Measurements from ENCODE around the gene MXRA8.

MXRA8 gene

GRCh38 chr1:1334835-1335234 is 23.5 kb downstream of the MXRA8 start:
- no peak overlapping the region for H3K23ac ChIP-seq (ENCODE audit: low read length in 2 of 2)
- no peak overlapping the region for H2BK5ac ChIP-seq (ENCODE audit: low read depth, low read length, poor library complexity, severe bottlenecking)
- H3K4me1 ChIP-seq (ENCODE audit: control insufficient read depth, insufficient read depth, low read depth, low read length) = peaks cover 28% of the 10 kb centered on the region
- H2BK120ac ChIP-seq (ENCODE audit: low read depth, low read length) = no peak overlapping the region
- H2BK12ac ChIP-seq (ENCODE audit: low read length in 2 of 2) = no peak overlapping the region
- H3K4me2 ChIP-seq (ENCODE audit: low read length, poor library complexity, severe bottlenecking) = no peak overlapping the region
- H3K36me3 ChIP-seq (ENCODE audit: control insufficient read depth in 1 of 2, insufficient read depth in 2 of 2, low read depth in 1 of 2, low read length in 2 of 2) = peaks cover 12 to 88% of the 10 kb centered on the region in 2 experiments
- no peak overlapping the region for H2BK15ac ChIP-seq (ENCODE audit: low read depth, poor library complexity, severe bottlenecking)
- peaks cover 7% of the 10 kb centered on the region for H3K79me1 ChIP-seq (replicated peaks; ENCODE audit: low read length, poor library complexity, severe bottlenecking)
- no peak overlapping the region for H3K9ac ChIP-seq (ENCODE audit: low read length)
- DNase-seq = no peak
- no peak overlapping the region for H2AFZ ChIP-seq (ENCODE audit: low read depth, low read length)
- WGBS = 86% methylated on average over 11 of the region's 11 CpGs
- no peak overlapping the region for H4K8ac ChIP-seq (ENCODE audit: low read length)
- no peak overlapping the region for H3K27ac ChIP-seq (ENCODE audit: low read length, poor library complexity, severe bottlenecking)
- no peak overlapping the region for H4K91ac ChIP-seq (ENCODE audit: low read length)
- no peak overlapping the region for H3K4ac ChIP-seq (ENCODE audit: low read depth in 1 of 2, low read length in 2 of 2)
- no peak overlapping the region for H2AK5ac ChIP-seq (ENCODE audit: low read length, severe bottlenecking)
- no peak overlapping the region for H3K4me3 ChIP-seq (ENCODE audit: insufficient read depth in 1 of 2, low read depth in 1 of 2, low read length in 2 of 2)
- no peaks in the 10 kb centered on the region for H3K27me3 ChIP-seq (ENCODE audit: control insufficient read depth in 1 of 2, insufficient read depth in 1 of 2, low read length in 2 of 2)
- H3K9me3 ChIP-seq (ENCODE audit: control insufficient read depth, low read length) = no peaks in the 10 kb centered on the region
- H3K18ac ChIP-seq (ENCODE audit: low read depth in 1 of 2, low read length in 2 of 2) = no peak overlapping the region
- no peak overlapping the region for H3K14ac ChIP-seq (ENCODE audit: low read length in 2 of 2)

- H2AFZ ChIP-seq (ENCODE audit: low read depth, low read length) = no peak overlapping the region
- no peak overlapping the region for H3K18ac ChIP-seq (ENCODE audit: low read depth in 1 of 2, low read length in 2 of 2)
- 92% methylated on average over 36 of the region's 36 CpGs for WGBS
- peaks cover 6 to 88% of the 10 kb centered on the region in 2 experiments for H3K36me3 ChIP-seq (ENCODE audit: control insufficient read depth in 1 of 2, insufficient read depth in 2 of 2, low read depth in 1 of 2, low read length in 2 of 2)
- no peak overlapping the region for H2BK120ac ChIP-seq (ENCODE audit: low read depth, low read length)
- H2BK12ac ChIP-seq (ENCODE audit: low read length in 2 of 2) = no peak overlapping the region
- peaks cover 33% of the 10 kb centered on the region for H3K4me1 ChIP-seq (ENCODE audit: control insufficient read depth, insufficient read depth, low read depth, low read length)
- no peak overlapping the region for H3K4ac ChIP-seq (ENCODE audit: low read depth in 1 of 2, low read length in 2 of 2)
- H2AK5ac ChIP-seq (ENCODE audit: low read length, severe bottlenecking) = no peak overlapping the region
- H3K27me3 ChIP-seq (ENCODE audit: control insufficient read depth in 1 of 2, insufficient read depth in 1 of 2, low read length in 2 of 2) = no peaks in the 10 kb centered on the region
- no peak overlapping the region for H2BK15ac ChIP-seq (ENCODE audit: low read depth, poor library complexity, severe bottlenecking)
- H4K91ac ChIP-seq (ENCODE audit: low read length) = peak overlapping the region; percentile 1
- H3K9me3 ChIP-seq (ENCODE audit: control insufficient read depth, low read length) = no peaks in the 10 kb centered on the region
- peaks cover 6% of the 10 kb centered on the region for H3K79me1 ChIP-seq (replicated peaks; ENCODE audit: low read length, poor library complexity, severe bottlenecking)
- DNase-seq = no peak
- no peak overlapping the region for H4K8ac ChIP-seq (ENCODE audit: low read length)
- H3K4me3 ChIP-seq (ENCODE audit: insufficient read depth in 1 of 2, low read depth in 1 of 2, low read length in 2 of 2) = no peak overlapping the region
- no peak overlapping the region for H3K23ac ChIP-seq (ENCODE audit: low read length in 2 of 2)
- H3K14ac ChIP-seq (ENCODE audit: low read length in 2 of 2) = no peak overlapping the region
- no peak overlapping the region for H3K4me2 ChIP-seq (ENCODE audit: low read length, poor library complexity, severe bottlenecking)
- H2BK5ac ChIP-seq (ENCODE audit: low read depth, low read length, poor library complexity, severe bottlenecking) = no peak overlapping the region
- no peak overlapping the region for H3K9ac ChIP-seq (ENCODE audit: low read length)
- no peak overlapping the region for H3K27ac ChIP-seq (ENCODE audit: low read length, poor library complexity, severe bottlenecking)
Observed at GRCh38 chr1:1333551-1334241, 24.7 kb downstream of the MXRA8 start.

GRCh38 chr1:1332774-1333480 is 25.4 kb downstream of the MXRA8 start:
- no peak overlapping the region for H3K27ac ChIP-seq (ENCODE audit: low read length, poor library complexity, severe bottlenecking)
- H3K9me3 ChIP-seq (ENCODE audit: control insufficient read depth, low read length) = no peaks in the 10 kb centered on the region
- no peak overlapping the region for H3K4me3 ChIP-seq (ENCODE audit: insufficient read depth in 1 of 2, low read depth in 1 of 2, low read length in 2 of 2)
- H3K18ac ChIP-seq (ENCODE audit: low read depth in 1 of 2, low read length in 2 of 2) = no peak overlapping the region
- H2BK120ac ChIP-seq (ENCODE audit: low read depth, low read length) = no peak overlapping the region
- H3K27me3 ChIP-seq (ENCODE audit: control insufficient read depth in 1 of 2, insufficient read depth in 1 of 2, low read length in 2 of 2) = no peaks in the 10 kb centered on the region
- no peak for DNase-seq
- H3K9ac ChIP-seq (ENCODE audit: low read length) = no peak overlapping the region
- H3K4me2 ChIP-seq (ENCODE audit: low read length, poor library complexity, severe bottlenecking) = no peak overlapping the region
- H4K91ac ChIP-seq (ENCODE audit: low read length) = peak overlapping the region; percentile 58
- H2BK12ac ChIP-seq (ENCODE audit: low read length in 2 of 2) = no peak overlapping the region
- no peak overlapping the region for H3K14ac ChIP-seq (ENCODE audit: low read length in 2 of 2)
- no peak overlapping the region for H2BK5ac ChIP-seq (ENCODE audit: low read depth, low read length, poor library complexity, severe bottlenecking)
- no peak overlapping the region for H2BK15ac ChIP-seq (ENCODE audit: low read depth, poor library complexity, severe bottlenecking)
- H3K36me3 ChIP-seq (ENCODE audit: control insufficient read depth in 1 of 2, insufficient read depth in 2 of 2, low read depth in 1 of 2, low read length in 2 of 2) = peaks cover 0 to 88% of the 10 kb centered on the region in 2 experiments
- peaks cover 8% of the 10 kb centered on the region for H3K79me1 ChIP-seq (replicated peaks; ENCODE audit: low read length, poor library complexity, severe bottlenecking)
- peaks cover 33% of the 10 kb centered on the region for H3K4me1 ChIP-seq (ENCODE audit: control insufficient read depth, insufficient read depth, low read depth, low read length)
- H3K4ac ChIP-seq (ENCODE audit: low read depth in 1 of 2, low read length in 2 of 2) = no peak overlapping the region
- 93% methylated on average over 48 of the region's 48 CpGs for WGBS
- H2AK5ac ChIP-seq (ENCODE audit: low read length, severe bottlenecking) = no peak overlapping the region
- H4K8ac ChIP-seq (ENCODE audit: low read length) = no peak overlapping the region
- no peak overlapping the region for H3K23ac ChIP-seq (ENCODE audit: low read length in 2 of 2)
- H2AFZ ChIP-seq (ENCODE audit: low read depth, low read length) = no peak overlapping the region

- Histone ChIP-seq H3K4me3 (ENCODE audit: insufficient read depth in 1 of 2, low read depth in 1 of 2, low read length in 2 of 2) (no peak overlapping the region), H2BK5ac (ENCODE audit: low read depth, low read length, poor library complexity, severe bottlenecking) (no peak overlapping the region), H3K9me3 (ENCODE audit: control insufficient read depth, low read length) (no peaks in the 10 kb centered on the region), H2BK120ac (ENCODE audit: low read depth, low read length) (no peak overlapping the region), H3K27me3 (ENCODE audit: control insufficient read depth in 1 of 2, insufficient read depth in 1 of 2, low read length in 2 of 2) (no peaks in the 10 kb centered on the region), H2BK12ac (ENCODE audit: low read length in 2 of 2) (no peak overlapping the region), H3K27ac (ENCODE audit: low read length, poor library complexity, severe bottlenecking) (no peak overlapping the region), H3K79me1 (replicated peaks; ENCODE audit: low read length, poor library complexity, severe bottlenecking) (peaks cover 9% of the 10 kb centered on the region), H2BK15ac (ENCODE audit: low read depth, poor library complexity, severe bottlenecking) (no peak overlapping the region), H3K4me1 (ENCODE audit: control insufficient read depth, insufficient read depth, low read depth, low read length) (peaks cover 33% of the 10 kb centered on the region), H4K8ac (ENCODE audit: low read length) (peak overlapping the region; percentile 29), H3K4me2 (ENCODE audit: low read length, poor library complexity, severe bottlenecking) (no peak overlapping the region), H3K36me3 (ENCODE audit: control insufficient read depth in 1 of 2, insufficient read depth in 2 of 2, low read depth in 1 of 2, low read length in 2 of 2) (peaks cover 7 to 88% of the 10 kb centered on the region in 2 experiments), H4K91ac (ENCODE audit: low read length) (peak overlapping the region; percentile 58), H3K9ac (ENCODE audit: low read length) (no peak overlapping the region), H3K18ac (ENCODE audit: low read depth in 1 of 2, low read length in 2 of 2) (no peak overlapping the region), H2AK5ac (ENCODE audit: low read length, severe bottlenecking) (no peak overlapping the region), H2AFZ (ENCODE audit: low read depth, low read length) (no peak overlapping the region), H3K23ac (ENCODE audit: low read length in 2 of 2) (no peak overlapping the region), H3K4ac (ENCODE audit: low read depth in 1 of 2, low read length in 2 of 2) (no peak overlapping the region), H3K14ac (ENCODE audit: low read length in 2 of 2) (no peak overlapping the region)
- no peak for DNase-seq
- WGBS = 85% methylated on average over 54 of the region's 57 CpGs
Observed at GRCh38 chr1:1332031-1332755, 26.2 kb downstream of the MXRA8 start.
